Endothelial cell of umbilical vein (primary cell): ENCODE results near the gene MGLL. TPM values are rescaled to one million over a fixed set of nuclear protein-coding genes. Genes with fewer than 3 reads are reported as not detected.

Experiments used
- BruUV-seq: library from RNA; stranded (reverse); fragments of 400-500 nt; replicated peaks from 2 replicates; lab custom pipeline; 2021; lab: Mats Ljungman, UMichigan
- CTCF ChIA-PET: fragments of 300-600, 350-600 bp; sonication (Branson Sonifier 250); formaldehyde crosslinking; loops from one replicate; lab custom pipeline; 2021; ENCODE audit warnings: antibody characterized with exemption, inconsistent platforms; lab: Charles Lee
- POLR2A ChIA-PET: fragments of 300-600, 350-600 bp; sonication (Branson Sonifier 250); formaldehyde crosslinking; loops from one replicate; lab custom pipeline; 2021; ENCODE audit warnings: antibody characterized with exemption, inconsistent platforms; lab: Charles Lee
- DNase-seq: peaks from one replicate; pipeline ENCODE4 v3.0.0-alpha.2; 2011; ENCODE audit warnings: low read depth, low spot score
- FAIRE-seq: peaks from 2 replicates; lab custom pipeline; 2011; peaks lifted over from hg19 to GRCh38; lab: Jason Lieb, UNC
- H2AFZ ChIP-seq: 2 replicates; pipeline ENCODE4 v1.6.0; 2012; ENCODE audit warnings: low read depth, low read length, control low read depth, inconsistent platforms
- H3K27ac ChIP-seq: 2 replicates; pipeline ENCODE4 v1.5.1; 2011; ENCODE audit warnings: low read depth, mild to moderate bottlenecking, control low read depth, low read length, moderate library complexity; ENCODE audit not compliant: insufficient read depth
- H3K27me3 ChIP-seq, 2 experiments: 2 replicates each; pipeline versions ENCODE4 v1.6.0 to v1.6.1; 2011; ENCODE audit warnings: low read length in 2 of 2, mixed read lengths in 1 of 2; ENCODE audit not compliant: control insufficient read depth in 2 of 2, insufficient read depth in 2 of 2
- H3K36me3 ChIP-seq, 2 experiments: 2 replicates in 1 of 2; 3 replicates in 1 of 2; pipeline ENCODE4 v1.5.1; 2011; ENCODE audit warnings: low read length in 2 of 2, mild to moderate bottlenecking in 1 of 2, moderate library complexity in 1 of 2; ENCODE audit not compliant: control insufficient read depth in 2 of 2, insufficient read depth in 2 of 2; ENCODE audit errors: extremely low read depth in 1 of 2
- H3K4me1 ChIP-seq: 3 replicates; pipeline ENCODE4 v1.5.1; 2011; ENCODE audit warnings: mild to moderate bottlenecking, low read length; ENCODE audit not compliant: control insufficient read depth, insufficient read depth; ENCODE audit errors: extremely low read depth
- H3K4me2 ChIP-seq: 2 replicates; pipeline ENCODE4 v1.6.1; 2011; ENCODE audit warnings: low read length, control low read depth, mixed read lengths; ENCODE audit not compliant: insufficient read depth
- H3K4me3 ChIP-seq, 3 experiments: fragments of 200-600 bp in 1 of 3; sonication (generic), shearing (Covaris generic) in 1 of 3; replicated peaks in 1 of 3; 2 replicates each; pipeline ENCODE4 v1.5.1; 2011 to 2016; ENCODE audit warnings: control low read depth in 3 of 3, low read length in 3 of 3, mild to moderate bottlenecking in 2 of 3, inconsistent platforms in 1 of 3, low read depth in 1 of 3, moderate library complexity in 1 of 3; ENCODE audit not compliant: insufficient read depth in 1 of 3
- H3K79me2 ChIP-seq: 2 replicates; pipeline ENCODE4 v1.6.0; 2012; ENCODE audit warnings: low read length, inconsistent platforms; ENCODE audit not compliant: control insufficient read depth, insufficient read depth
- H3K9ac ChIP-seq: replicated peaks from 2 replicates; pipeline ENCODE3; 2011; ENCODE audit warnings: low read length, control low read depth; ENCODE audit not compliant: insufficient read depth; ENCODE audit errors: extremely low read depth
- H3K9me1 ChIP-seq: replicated peaks from 3 replicates; pipeline ENCODE4 v1.6.0; 2011; ENCODE audit warnings: mild to moderate bottlenecking, low read length; ENCODE audit not compliant: control insufficient read depth, insufficient read depth; ENCODE audit errors: extremely low read depth
- H3K9me3 ChIP-seq: replicated peaks from 2 replicates; pipeline ENCODE4 v1.5.1; 2012; ENCODE audit warnings: low read length, inconsistent platforms; ENCODE audit not compliant: control insufficient read depth, insufficient read depth
- H4K20me1 ChIP-seq: replicated peaks from 2 replicates; pipeline ENCODE3; 2011; ENCODE audit warnings: mild to moderate bottlenecking, low read length; ENCODE audit not compliant: control insufficient read depth, insufficient read depth; ENCODE audit errors: extremely low read depth
- EZH2 ChIP-seq: IDR thresholded peaks from 2 replicates; pipeline ENCODE4 v1.6.1; 2012; ENCODE audit warnings: borderline replicate concordance, low read depth, mild to moderate bottlenecking, moderate library complexity, low read length, inconsistent platforms; ENCODE audit not compliant: severe bottlenecking
- FOS ChIP-seq: IDR thresholded peaks from 2 replicates; pipeline ENCODE4 v1.6.1; 2011; ENCODE audit warnings: mild to moderate bottlenecking, low read length, moderate library complexity, borderline replicate concordance; ENCODE audit not compliant: insufficient read depth
- GATA2 ChIP-seq: IDR thresholded peaks from 2 replicates; pipeline ENCODE4 v1.7.0; 2011; ENCODE audit warnings: low read depth, mild to moderate bottlenecking, moderate library complexity, mixed read lengths, low read length; ENCODE audit not compliant: insufficient read length, insufficient read depth
- JUN ChIP-seq: IDR thresholded peaks from 2 replicates; pipeline ENCODE4 v1.6.1; 2011; ENCODE audit warnings: borderline replicate concordance, low read depth; ENCODE audit not compliant: insufficient read length, insufficient read depth
- MYC ChIP-seq: IDR thresholded peaks from one replicate; pipeline ENCODE4 v1.6.1; 2011; ENCODE audit warnings: mild to moderate bottlenecking, low read depth, low read length
- POLR2A ChIP-seq: IDR thresholded peaks from 2 replicates; pipeline ENCODE4 v1.6.1; 2012; ENCODE audit warnings: low read depth, mild to moderate bottlenecking, control low read depth, low read length
- POLR2AphosphoS5 ChIP-seq: IDR thresholded peaks from 2 replicates; pipeline ENCODE4 v1.6.1; 2012; ENCODE audit warnings: low read depth, mild to moderate bottlenecking, control low read depth, low read length, moderate library complexity; ENCODE audit not compliant: insufficient read depth
- dilution Hi-C: fragments of 300-500 bp; cut with MboI; formaldehyde crosslinking; loops from one replicate; pipeline ENCODE4 v1.15.0; 2019; ENCODE audit warnings: low sequenced_read_pairs; ENCODE audit not compliant: extremely low pct_ligation_motif_present
- intact Hi-C: fragments of 100-400 bp; cut with micrococcal nuclease; formaldehyde crosslinking; loops from one replicate; pipeline ENCODE4 v1.10.0; 2022
- polyA plus RNA-seq, 4 experiments: library from polyadenylated mRNA; depleted of rRNA in 3 of 4; stranded (reverse) in 3 of 4; unstranded in 1 of 4; fragments of >200 nt; gene quantifications; 2 replicates each; pipeline versions ENCODE4 v1.2.1 to v1.2.3, GENCODE V29; 2011 to 2012; ENCODE audit warnings: missing spikeins in 1 of 4
- total RNA-seq: library from RNA; stranded (reverse); gene quantifications from 2 replicates; pipeline ENCODE4 v1.2.3, GENCODE V29; 2021
- TF ChIP-seq, protein P1 (sequence below): IDR thresholded peaks from 2 replicates; pipeline ENCODE4 v1.6.1; 2011; ENCODE audit not compliant: insufficient read depth, insufficient read length
- TF ChIP-seq, protein P2 (sequence below), 2 donors: IDR thresholded peaks; 1 replicate in 1 of 2; 2 replicates in 1 of 2; pipeline ENCODE4 v1.5.1; 2011; ENCODE audit warnings: low read length in 2 of 2, mild to moderate bottlenecking in 2 of 2, moderate library complexity in 2 of 2, control low read depth in 1 of 2, inconsistent platforms in 1 of 2, low read depth in 1 of 2; ENCODE audit not compliant: insufficient read depth in 1 of 2; ENCODE audit errors: extremely low read depth in 1 of 2

Gene MGLL
- total and polyA plus RNA-seq, 2 donors (not counting 3 experiments of a cell fraction or from before 2014, with no cell fraction given), result 30.7 to 60.2 TPM

DNA sequence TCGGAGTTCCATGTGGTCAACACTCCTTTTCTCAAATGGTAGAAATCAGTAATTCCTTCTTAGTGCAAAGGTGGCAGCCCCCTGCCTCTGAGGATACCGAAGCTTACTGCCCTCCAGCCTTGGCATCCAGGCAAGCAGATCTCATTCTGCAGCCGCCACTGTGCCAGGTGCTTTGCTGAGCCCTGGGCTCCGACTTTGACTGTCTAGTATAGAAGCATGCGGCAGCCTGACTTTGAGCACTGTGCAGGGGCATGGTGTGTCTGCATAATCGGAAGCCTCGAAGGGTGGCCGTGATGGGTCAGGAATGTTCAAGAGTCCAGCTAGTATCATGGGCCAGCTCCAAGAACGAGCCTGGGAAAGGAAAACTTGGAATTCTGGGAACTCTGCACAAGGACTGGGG, 109.9 kb downstream of the MGLL start:
- H3K79me2 ChIP-seq, result no peaks in the 10 kb centered on the region
- POLR2A ChIA-PET, result no interaction called here
- no peak overlapping the region for H2AFZ ChIP-seq
- FAIRE-seq (no peak), DNase-seq (no peak)
- intact Hi-C loops, result no loop called here
- H3K9me3 ChIP-seq, result no peaks in the 10 kb centered on the region
- TF ChIP-seq MYC (no peak), JUN (no peak), POLR2AphosphoS5 (no peak), FOS (no peak), GATA2 (no peak), POLR2A (no peak), EZH2 (no peak)
- TF ChIP-seq, protein P1, sequence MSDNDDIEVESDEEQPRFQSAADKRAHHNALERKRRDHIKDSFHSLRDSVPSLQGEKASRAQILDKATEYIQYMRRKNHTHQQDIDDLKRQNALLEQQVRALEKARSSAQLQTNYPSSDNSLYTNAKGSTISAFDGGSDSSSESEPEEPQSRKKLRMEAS, result no peak
- TF ChIP-seq, protein P2, sequence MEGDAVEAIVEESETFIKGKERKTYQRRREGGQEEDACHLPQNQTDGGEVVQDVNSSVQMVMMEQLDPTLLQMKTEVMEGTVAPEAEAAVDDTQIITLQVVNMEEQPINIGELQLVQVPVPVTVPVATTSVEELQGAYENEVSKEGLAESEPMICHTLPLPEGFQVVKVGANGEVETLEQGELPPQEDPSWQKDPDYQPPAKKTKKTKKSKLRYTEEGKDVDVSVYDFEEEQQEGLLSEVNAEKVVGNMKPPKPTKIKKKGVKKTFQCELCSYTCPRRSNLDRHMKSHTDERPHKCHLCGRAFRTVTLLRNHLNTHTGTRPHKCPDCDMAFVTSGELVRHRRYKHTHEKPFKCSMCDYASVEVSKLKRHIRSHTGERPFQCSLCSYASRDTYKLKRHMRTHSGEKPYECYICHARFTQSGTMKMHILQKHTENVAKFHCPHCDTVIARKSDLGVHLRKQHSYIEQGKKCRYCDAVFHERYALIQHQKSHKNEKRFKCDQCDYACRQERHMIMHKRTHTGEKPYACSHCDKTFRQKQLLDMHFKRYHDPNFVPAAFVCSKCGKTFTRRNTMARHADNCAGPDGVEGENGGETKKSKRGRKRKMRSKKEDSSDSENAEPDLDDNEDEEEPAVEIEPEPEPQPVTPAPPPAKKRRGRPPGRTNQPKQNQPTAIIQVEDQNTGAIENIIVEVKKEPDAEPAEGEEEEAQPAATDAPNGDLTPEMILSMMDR (IDR thresholded peaks at IDR 0.05; ENCODE audit: extremely low read depth in 1 of 2, insufficient read depth in 1 of 2, low read depth in 1 of 2, low read length in 2 of 2), result no peak
- no peaks in the 10 kb centered on the region for H3K27me3 ChIP-seq
- no peaks in the 10 kb centered on the region for H3K36me3 ChIP-seq
- no peak overlapping the region for H3K4me2 ChIP-seq
- H4K20me1 ChIP-seq, result no peaks in the 10 kb centered on the region
- dilution Hi-C loops, result no loop called here
- CTCF ChIA-PET, result interaction anchor here (2.4 kb wide), 1 partner anchor 16 kb away, joined by 26 read pairs; no protein-coding TSS in a partner anchor
- no peaks in the 10 kb centered on the region for H3K9me1 ChIP-seq
- H3K27ac ChIP-seq, result no peak overlapping the region
- BruUV-seq, result no TSS peak
- H3K4me3 ChIP-seq, result no peak overlapping the region
- H3K4me1 ChIP-seq, result peaks cover 21% of the 10 kb centered on the region
- H3K9ac ChIP-seq, result no peak overlapping the region
